NCI-H2171 treated with DMSO at 0.1 percent for 48 hours (cell line): ENCODE results near the gene CTAGE1.
"Not testable (repeated sequence)": the region's sequence is repeated elsewhere in the genome, so short reads cannot be mapped to it uniquely, and the experiment has no call there.

Experiments
- DNase-seq: peaks from one replicate; lab custom pipeline; 2025; lab: John Stamatoyannopoulos, UW

Gene CTAGE1

DNA sequence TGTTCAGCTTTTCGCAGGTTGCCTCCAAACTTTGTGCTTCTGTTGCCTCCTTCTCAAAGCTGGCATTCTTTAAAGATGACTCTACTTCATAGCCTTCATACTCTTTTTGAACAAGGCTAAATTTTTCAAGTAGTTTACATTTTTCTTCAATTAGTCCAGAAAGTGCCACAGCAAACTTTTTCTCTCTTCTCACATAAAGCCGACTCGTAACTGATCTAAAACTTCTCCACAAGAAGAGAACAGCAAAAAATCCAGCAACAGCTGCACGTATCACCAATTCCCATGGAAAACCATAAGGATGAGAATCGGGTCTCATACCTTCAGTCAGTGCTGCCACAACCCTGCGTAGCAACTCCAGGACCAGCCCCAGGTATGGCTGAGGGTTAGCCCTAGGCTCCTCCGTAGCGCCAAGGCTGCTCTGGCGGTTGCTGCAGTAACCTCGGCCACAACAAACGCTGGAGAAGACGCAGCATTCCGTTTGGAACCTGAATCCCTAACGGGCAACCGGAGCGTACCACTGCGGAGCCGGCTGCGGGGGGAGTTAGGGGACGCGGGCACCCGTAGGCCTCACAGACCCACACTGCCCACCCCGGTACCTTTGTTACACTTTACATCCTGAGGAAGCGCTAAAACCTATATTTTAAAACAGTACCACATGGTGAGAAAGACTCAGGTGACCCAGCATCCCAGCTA is at the start of gene CTAGE1:
Gene CTAGE1, minus strand, starts transcription at position 420 of the 693 bp plus-strand sequence. Its CDS starts 104 bp downstream, at position 316.
- no peak for DNase-seq

GRCh38 chr18:22466608-22467395 is 49.1 kb upstream of the CTAGE1 start:
- DNase-seq, result no peak

- DNase-seq, result no peak
Observed at GRCh38 chr18:22465859-22466457, 48.2 kb upstream of the CTAGE1 start.

- DNase-seq, result no peak
Observed at GRCh38 chr18:22463076-22463475, 45.4 kb upstream of the CTAGE1 start.

- DNase-seq, result no peak
Observed at GRCh38 chr18:22459491-22459890, 41.8 kb upstream of the CTAGE1 start.

DNA sequence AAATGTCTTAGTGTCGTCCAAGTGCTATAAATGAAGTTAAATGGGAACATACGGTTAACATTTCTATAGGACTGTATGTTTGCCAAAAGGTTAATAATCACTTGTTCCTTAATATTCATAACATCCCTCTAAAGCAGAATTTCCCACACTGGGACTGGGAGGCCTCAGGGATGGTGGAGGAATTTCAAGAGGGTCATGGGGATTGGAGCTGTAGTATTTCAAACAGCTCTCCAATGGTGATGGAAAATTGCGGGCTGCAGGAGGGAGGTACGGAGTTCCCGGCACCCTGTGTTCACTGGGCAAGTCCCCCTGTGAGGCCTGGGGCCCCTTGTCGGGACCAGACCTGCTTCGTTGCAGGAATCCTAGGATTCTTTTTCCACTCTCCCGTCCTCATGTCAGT is 39.8 kb upstream of the CTAGE1 start:
- DNase-seq, result no peak

DNA sequence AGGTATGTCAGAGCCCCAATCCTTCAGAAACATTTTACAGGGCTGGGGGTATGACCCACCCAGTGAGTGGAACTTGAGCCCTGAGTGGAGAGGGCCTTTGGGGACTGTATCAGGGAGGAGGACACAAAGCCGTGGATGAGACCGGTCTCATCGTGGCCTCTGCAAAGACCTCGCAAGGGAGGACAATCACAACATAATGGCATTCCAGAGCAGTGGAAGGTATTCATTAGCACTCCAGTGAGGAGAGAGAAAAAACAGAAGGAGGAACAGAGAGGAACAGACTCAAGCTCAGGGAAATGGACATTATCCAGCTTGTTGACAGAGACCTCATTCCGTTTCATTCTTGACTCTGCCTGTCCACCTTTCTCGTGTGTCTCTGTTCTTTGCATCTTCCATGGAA is 38.8 kb upstream of the CTAGE1 start:
- DNase-seq, result no peak

DNA sequence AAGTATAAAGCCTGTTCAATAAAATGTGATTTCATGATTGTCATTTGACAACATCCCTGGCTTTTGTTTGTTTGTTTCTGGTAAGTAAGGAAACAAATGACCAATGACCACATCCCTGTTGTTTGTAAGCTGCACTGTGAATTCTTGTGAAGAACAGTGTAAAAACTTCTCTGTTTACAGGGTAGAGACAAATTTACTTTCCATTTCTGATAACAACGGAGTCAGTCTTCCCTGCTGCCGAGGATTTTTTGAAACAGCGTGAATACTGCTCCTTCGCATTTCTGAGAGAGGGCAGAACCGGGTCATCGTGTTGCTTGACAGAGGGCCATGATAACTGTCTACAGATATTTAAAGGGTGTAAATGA is 38.4 kb upstream of the CTAGE1 start:
- no peak for DNase-seq

GRCh38 chr18:22455425-22456115 is 37.9 kb upstream of the CTAGE1 start:
- DNase-seq, result no peak

DNA sequence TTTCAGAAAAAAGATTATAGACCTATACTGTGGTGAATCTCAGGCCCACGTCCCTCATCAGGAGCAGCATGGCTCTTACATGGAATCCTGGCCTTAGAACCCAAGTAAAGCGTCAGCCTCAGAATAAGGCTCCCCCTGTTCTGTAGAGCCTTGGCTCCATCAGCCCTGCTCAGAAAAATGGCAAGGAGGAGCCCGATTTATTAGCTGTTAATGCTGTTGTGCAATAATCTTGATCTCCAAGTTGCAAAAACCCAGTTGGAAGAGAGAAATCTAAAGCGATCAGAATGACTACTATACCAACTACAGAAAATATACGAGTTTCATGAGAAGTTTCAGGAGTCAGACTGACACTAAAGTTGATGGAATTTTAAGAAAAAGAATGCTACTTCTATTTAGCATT is 35.6 kb upstream of the CTAGE1 start:
- DNase-seq, result no peak

DNA sequence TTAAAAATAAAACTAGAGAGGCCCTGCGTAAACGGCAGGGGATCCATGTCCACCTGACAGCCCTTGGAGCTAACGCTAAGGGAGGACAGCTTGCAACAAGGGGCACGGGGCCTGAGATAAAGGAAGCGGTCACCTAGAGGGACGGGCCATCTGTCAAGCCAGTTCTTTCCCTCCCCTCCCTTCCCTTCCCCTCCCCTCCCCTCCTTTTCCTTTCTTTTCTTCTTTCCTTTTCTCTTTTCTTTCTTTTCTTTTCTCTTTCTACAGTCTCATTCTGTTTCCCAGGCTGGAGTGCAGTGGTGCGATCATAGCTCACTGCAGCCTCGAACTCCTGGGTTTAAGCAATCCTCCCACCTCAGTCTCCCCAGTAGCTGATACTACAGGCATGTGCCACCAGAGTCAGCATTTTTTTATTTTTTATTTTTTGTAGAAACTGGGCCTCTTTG is 34.5 kb upstream of the CTAGE1 start:
- DNase-seq, result no peak

DNA sequence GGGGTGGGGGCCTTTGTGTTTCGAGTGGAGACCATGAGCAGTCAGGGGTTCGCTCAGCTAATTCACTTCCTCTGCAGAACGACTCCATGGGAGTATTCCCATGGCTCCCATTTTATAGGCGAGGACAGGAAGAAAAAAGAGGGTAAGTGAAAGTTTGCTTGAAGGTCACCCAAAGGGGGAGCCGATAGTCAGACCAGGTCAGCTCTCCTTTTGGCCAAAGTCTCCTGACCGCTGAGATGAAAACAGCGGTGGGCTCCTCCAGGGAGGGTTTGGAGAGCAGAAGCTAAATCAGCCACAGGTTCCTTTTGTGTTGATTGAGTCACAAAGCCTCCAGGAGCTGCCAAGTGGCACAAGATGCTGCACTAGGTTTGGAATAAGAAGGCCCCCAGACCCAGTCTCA is 34.1 kb upstream of the CTAGE1 start:
- no peak for DNase-seq

GRCh38 chr18:22450766-22451165 is 33.1 kb upstream of the CTAGE1 start:
- not testable (repeated sequence) for DNase-seq

DNA sequence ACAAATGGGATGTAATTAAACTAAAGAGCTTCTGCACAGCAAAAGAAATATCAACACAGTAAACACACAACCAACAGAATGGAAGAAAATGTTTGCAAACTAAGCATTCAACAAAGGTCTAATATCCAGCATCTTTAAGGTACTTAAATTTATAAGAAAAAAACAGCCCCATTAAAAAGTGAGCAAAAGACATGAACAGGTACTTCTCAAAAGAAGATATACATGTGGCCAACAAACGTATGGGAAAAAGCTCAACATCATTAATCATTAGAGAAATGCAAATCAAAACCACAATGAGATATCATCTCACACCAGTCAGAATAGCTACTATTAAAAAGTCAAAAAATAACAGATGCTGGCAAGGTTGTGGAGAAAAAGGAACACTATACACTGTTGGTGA is 32.6 kb upstream of the CTAGE1 start:
- not testable (repeated sequence) for DNase-seq

DNA sequence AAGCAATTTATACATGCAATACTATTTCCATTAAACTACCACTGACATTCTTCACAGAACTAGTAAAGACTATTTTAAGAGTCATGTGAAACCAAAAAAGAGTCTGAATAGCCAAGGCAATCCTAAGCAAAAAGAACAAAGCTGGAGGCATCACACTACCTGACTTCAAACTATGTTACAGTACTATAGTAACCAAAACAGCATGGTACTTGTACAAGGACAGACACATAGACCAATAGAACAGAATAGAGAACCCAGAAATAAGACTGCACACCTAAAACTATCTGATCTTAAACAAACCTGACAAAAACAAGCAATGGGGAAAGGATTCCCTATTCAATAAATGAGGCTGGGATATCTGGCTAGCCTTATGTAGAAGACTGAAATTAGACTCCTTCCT is 32.0 kb upstream of the CTAGE1 start:
- not testable (repeated sequence) for DNase-seq

- DNase-seq, result no peak
Observed at GRCh38 chr18:22448238-22448637, 30.5 kb upstream of the CTAGE1 start.

GRCh38 chr18:22447792-22448191 is 30.1 kb upstream of the CTAGE1 start:
- no peak for DNase-seq

DNA sequence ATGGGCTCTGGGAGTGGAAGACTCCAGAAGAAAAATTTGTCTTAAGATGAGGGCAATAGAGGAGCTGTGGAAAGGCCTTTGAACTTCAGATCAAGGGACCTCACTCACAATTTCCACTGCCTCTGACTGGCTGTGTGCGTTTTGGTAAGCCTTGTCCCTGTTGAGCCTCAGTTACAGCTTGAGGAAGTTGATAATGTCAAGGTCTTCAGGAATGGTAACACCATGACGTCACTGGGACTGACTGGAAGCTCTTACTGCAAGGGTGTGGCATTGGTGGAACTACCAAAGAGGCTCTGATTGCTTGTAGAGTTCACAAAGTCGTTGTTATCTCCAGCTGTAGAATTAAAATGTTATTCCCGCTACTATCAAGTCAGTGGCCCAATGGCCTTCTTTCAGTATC is 29.2 kb upstream of the CTAGE1 start:
- DNase-seq, result no peak

DNA sequence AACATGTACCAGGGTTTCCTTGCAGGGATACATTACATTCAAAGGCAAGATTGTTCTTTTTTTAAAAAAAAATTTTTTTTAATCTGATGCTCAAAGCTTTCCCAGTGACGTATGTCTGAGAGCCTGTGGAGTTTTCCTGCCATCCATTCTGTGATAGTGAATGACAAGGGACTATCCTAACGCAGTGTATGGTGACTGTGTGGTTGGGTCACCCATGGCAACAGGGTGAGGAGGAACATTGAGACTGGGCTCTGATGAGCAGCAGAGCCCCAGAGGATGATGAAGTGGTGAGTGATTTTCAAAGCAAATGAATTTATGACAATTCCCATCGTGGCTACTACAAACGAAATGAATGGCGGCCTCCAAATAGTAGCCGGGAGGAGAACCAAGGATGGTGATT is 28.6 kb upstream of the CTAGE1 start:
- DNase-seq, result no peak

GRCh38 chr18:22441638-22442037 is 23.9 kb upstream of the CTAGE1 start:
- no peak for DNase-seq

DNA sequence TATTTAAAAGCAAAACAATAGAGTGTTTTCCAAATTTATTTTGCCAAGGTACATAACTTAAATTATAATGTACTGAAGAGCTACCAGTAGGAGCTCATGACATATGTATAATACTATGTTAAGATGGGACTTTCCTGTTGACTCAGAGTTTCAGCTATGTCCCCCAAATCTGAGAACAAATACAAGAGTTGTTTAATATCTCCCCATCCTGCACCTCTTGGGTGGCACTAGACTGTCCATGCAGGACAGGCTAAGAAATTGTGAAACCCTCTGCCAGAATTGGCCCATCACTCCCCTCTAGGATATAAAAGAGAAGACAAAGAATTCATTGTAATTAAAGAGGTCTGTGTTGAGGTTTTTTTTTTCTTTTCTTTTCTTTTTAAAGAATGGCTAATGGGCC is 21.7 kb upstream of the CTAGE1 start:
- no peak for DNase-seq

DNA sequence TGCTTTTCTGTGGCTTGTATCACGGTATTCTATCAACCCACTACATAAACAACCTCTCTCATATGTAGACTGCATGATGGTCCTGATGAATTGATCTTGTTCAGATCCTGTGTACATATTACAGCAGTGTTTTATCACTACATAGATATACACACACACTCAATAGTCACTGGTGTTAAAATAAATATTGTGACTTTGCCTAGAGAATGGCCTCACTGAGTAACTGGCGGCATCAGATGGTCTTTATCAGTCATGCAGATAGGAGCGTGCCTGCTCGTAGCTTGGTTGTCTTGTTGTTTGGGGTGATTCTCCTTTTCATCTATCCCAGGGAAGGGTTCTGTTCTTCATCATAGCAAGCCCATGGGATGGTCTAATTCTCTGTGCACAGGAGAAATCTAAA is 18.4 kb upstream of the CTAGE1 start:
- DNase-seq, result no peak
